ENCODE results near the gene ATP6V0D1.

ATP6V0D1 gene

DNA sequence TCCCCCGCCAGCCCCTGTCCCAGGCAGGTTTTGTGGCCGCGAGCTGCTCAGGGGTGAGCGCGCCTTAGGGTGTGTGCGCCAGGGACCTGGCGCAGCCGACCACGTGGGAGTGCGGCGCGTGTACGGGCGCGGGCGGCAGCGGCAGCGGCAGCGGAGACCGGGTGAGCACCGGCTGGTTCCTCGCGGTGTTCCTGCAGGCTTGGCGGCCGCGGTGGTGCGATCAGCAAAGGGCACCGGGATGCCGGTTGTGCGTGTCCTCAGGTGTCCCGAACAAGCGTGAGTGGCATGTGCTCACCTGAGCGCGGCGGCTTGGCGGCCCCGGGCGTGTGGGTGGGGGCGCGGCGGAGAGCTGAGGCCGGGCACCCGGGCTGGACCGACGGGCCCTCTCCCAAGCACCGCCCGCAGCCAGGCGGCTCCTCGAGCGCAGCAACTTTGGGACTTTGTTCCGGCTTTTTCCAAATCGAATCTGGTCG is 50.4 kb downstream of the ATP6V0D1 start (continued):
- no peak for TF ChIP-seq ZNF2 (tag by site-specific recombination; IDR thresholded peaks at IDR 0.05)
- 0 out of 2 replicates have a peak, but pooled peaks have one; percentile 49 for TF ChIP-seq ZEB2 (tag by site-specific recombination; IDR thresholded peaks at IDR 0.05)
- TF ChIP-seq KLF7 (tag by site-specific recombination; IDR thresholded peaks at IDR 0.05; ENCODE audit: borderline replicate concordance) = no peak
- TF ChIP-seq ZNF785 (tag by site-specific recombination; IDR thresholded peaks at IDR 0.05) = no peak
- TF ChIP-seq, protein P1, sequence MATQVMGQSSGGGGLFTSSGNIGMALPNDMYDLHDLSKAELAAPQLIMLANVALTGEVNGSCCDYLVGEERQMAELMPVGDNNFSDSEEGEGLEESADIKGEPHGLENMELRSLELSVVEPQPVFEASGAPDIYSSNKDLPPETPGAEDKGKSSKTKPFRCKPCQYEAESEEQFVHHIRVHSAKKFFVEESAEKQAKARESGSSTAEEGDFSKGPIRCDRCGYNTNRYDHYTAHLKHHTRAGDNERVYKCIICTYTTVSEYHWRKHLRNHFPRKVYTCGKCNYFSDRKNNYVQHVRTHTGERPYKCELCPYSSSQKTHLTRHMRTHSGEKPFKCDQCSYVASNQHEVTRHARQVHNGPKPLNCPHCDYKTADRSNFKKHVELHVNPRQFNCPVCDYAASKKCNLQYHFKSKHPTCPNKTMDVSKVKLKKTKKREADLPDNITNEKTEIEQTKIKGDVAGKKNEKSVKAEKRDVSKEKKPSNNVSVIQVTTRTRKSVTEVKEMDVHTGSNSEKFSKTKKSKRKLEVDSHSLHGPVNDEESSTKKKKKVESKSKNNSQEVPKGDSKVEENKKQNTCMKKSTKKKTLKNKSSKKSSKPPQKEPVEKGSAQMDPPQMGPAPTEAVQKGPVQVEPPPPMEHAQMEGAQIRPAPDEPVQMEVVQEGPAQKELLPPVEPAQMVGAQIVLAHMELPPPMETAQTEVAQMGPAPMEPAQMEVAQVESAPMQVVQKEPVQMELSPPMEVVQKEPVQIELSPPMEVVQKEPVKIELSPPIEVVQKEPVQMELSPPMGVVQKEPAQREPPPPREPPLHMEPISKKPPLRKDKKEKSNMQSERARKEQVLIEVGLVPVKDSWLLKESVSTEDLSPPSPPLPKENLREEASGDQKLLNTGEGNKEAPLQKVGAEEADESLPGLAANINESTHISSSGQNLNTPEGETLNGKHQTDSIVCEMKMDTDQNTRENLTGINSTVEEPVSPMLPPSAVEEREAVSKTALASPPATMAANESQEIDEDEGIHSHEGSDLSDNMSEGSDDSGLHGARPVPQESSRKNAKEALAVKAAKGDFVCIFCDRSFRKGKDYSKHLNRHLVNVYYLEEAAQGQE (tag by site-specific recombination; IDR thresholded peaks at IDR 0.05) = no peak
- no peak for TF ChIP-seq ZNF223 (tag by site-specific recombination; IDR thresholded peaks at IDR 0.05)
- TF ChIP-seq PRDM4 (tag by site-specific recombination; IDR thresholded peaks at IDR 0.05) = no peak
- TF ChIP-seq ZNF175 (tag by site-specific recombination; IDR thresholded peaks at IDR 0.05) = no peak
- no peak for TF ChIP-seq ZNF623 (tag by site-specific recombination; IDR thresholded peaks at IDR 0.05)
- no peak for TF ChIP-seq ZNF624 (tag by site-specific recombination; IDR thresholded peaks at IDR 0.05)
- 0 out of 2 replicates have a peak, but pooled peaks have one; percentile 24 for TF ChIP-seq ZNF843 (tag by site-specific recombination; IDR thresholded peaks at IDR 0.05)
- TF ChIP-seq GFI1B (tag by site-specific recombination; IDR thresholded peaks at IDR 0.05) = no peak
- TF ChIP-seq EGR2 (tag by site-specific recombination; IDR thresholded peaks at IDR 0.05; ENCODE audit: low read depth) = peak; percentile 75
- TF ChIP-seq, protein P2, sequence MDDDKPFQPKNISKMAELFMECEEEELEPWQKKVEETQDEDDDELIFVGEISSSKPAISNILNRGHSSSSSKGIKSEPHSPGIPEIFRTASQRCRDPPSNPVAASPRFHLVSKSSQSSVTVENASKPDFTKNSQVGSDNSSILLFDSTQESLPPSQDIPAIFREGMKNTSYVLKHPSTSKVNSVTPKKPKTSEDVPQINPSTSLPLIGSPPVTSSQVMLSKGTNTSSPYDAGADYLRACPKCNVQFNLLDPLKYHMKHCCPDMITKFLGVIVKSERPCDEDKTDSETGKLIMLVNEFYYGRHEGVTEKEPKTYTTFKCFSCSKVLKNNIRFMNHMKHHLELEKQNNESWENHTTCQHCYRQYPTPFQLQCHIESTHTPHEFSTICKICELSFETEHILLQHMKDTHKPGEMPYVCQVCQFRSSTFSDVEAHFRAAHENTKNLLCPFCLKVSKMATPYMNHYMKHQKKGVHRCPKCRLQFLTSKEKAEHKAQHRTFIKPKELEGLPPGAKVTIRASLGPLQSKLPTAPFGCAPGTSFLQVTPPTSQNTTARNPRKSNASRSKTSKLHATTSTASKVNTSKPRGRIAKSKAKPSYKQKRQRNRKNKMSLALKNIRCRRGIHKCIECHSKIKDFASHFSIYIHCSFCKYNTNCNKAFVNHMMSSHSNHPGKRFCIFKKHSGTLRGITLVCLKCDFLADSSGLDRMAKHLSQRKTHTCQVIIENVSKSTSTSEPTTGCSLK (tag by site-specific recombination; IDR thresholded peaks at IDR 0.05) = no peak
- no peak for TF ChIP-seq ZNF707 (tag by site-specific recombination; IDR thresholded peaks at IDR 0.05)
- TF ChIP-seq KLF8 (tag by site-specific recombination; IDR thresholded peaks at IDR 0.05) = peak; percentile 61; the same call in 1 of the 2 replicates
- no peak for TF ChIP-seq PRDM1 (tag by site-specific recombination; IDR thresholded peaks at IDR 0.05)
- TF ChIP-seq ZNF677 (tag by site-specific recombination; IDR thresholded peaks at IDR 0.05) = no peak
- TF ChIP-seq RBAK (tag by site-specific recombination; IDR thresholded peaks at IDR 0.05) = no peak
- TF ChIP-seq SCRT1 (tag by site-specific recombination; IDR thresholded peaks at IDR 0.05; ENCODE audit: borderline replicate concordance) = no peak
- no peak for TF ChIP-seq ZNF837 (tag by site-specific recombination; IDR thresholded peaks at IDR 0.05)
- TF ChIP-seq ZNF341 (tag by site-specific recombination; IDR thresholded peaks at IDR 0.05; ENCODE audit: low read depth) = no peak
- TF ChIP-seq ZNF37A (tag by site-specific recombination; IDR thresholded peaks at IDR 0.05) = no peak
- no peak for TF ChIP-seq ZSCAN16 (tag by site-specific recombination; IDR thresholded peaks at IDR 0.05)
- no peak for TF ChIP-seq ZSCAN23 (tag by site-specific recombination; IDR thresholded peaks at IDR 0.05)
- TF ChIP-seq, protein P3, sequence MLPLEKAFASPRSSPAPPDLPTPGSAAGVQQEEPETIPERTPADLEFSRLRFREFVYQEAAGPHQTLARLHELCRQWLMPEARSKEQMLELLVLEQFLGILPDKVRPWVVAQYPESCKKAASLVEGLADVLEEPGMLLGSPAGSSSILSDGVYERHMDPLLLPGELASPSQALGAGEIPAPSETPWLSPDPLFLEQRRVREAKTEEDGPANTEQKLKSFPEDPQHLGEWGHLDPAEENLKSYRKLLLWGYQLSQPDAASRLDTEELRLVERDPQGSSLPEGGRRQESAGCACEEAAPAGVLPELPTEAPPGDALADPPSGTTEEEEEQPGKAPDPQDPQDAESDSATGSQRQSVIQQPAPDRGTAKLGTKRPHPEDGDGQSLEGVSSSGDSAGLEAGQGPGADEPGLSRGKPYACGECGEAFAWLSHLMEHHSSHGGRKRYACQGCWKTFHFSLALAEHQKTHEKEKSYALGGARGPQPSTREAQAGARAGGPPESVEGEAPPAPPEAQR (tag by site-specific recombination; IDR thresholded peaks at IDR 0.05) = no peak
- TF ChIP-seq, protein P4, sequence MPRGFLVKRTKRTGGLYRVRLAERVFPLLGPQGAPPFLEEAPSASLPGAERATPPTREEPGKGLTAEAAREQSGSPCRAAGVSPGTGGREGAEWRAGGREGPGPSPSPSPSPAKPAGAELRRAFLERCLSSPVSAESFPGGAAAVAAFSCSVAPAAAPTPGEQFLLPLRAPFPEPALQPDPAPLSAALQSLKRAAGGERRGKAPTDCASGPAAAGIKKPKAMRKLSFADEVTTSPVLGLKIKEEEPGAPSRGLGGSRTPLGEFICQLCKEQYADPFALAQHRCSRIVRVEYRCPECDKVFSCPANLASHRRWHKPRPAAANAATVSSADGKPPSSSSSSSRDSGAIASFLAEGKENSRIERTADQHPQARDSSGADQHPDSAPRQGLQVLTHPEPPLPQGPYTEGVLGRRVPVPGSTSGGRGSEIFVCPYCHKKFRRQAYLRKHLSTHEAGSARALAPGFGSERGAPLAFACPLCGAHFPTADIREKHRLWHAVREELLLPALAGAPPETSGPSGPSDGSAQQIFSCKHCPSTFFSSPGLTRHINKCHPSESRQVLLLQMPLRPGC (tag by site-specific recombination; IDR thresholded peaks at IDR 0.05) = no peak
- no peak for TF ChIP-seq ZNF404 (tag by site-specific recombination; IDR thresholded peaks at IDR 0.05)
- TF ChIP-seq, protein P5, sequence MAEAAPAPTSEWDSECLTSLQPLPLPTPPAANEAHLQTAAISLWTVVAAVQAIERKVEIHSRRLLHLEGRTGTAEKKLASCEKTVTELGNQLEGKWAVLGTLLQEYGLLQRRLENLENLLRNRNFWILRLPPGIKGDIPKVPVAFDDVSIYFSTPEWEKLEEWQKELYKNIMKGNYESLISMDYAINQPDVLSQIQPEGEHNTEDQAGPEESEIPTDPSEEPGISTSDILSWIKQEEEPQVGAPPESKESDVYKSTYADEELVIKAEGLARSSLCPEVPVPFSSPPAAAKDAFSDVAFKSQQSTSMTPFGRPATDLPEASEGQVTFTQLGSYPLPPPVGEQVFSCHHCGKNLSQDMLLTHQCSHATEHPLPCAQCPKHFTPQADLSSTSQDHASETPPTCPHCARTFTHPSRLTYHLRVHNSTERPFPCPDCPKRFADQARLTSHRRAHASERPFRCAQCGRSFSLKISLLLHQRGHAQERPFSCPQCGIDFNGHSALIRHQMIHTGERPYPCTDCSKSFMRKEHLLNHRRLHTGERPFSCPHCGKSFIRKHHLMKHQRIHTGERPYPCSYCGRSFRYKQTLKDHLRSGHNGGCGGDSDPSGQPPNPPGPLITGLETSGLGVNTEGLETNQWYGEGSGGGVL (tag by site-specific recombination; IDR thresholded peaks at IDR 0.05) = peak; percentile 40; the same call in 1 of the 2 replicates
